Adrenal gland (tissue), 5 donors: ENCODE data around the gene GSTM4.

Experiments used
- POLR2A ChIP-seq, 2 donors: fragments of 450-650 bp; IDR thresholded peaks; one replicate each; pipeline ENCODE4 v1.6.1; 2017; ENCODE audit warnings: antibody characterized with exemption in 2 of 2, mild to moderate bottlenecking in 2 of 2, moderate library complexity in 1 of 2
- TF ChIP-seq, protein P1 (sequence below), 6 experiments: fragments of 450-650 bp in 4 of 6; fragments of 200-600 bp in 2 of 6; sonication (generic) in 1 of 6; IDR thresholded peaks; 1 replicate in 5 of 6; 2 replicates in 1 of 6; pipeline versions ENCODE4 v1.5.1 to v1.8.0; 2016 to 2021; ENCODE audit warnings: antibody characterized with exemption in 6 of 6, mild to moderate bottlenecking in 2 of 6, moderate library complexity in 1 of 6
- donor health status: DM: no; HTN: no; CAD: no.

DNA sequence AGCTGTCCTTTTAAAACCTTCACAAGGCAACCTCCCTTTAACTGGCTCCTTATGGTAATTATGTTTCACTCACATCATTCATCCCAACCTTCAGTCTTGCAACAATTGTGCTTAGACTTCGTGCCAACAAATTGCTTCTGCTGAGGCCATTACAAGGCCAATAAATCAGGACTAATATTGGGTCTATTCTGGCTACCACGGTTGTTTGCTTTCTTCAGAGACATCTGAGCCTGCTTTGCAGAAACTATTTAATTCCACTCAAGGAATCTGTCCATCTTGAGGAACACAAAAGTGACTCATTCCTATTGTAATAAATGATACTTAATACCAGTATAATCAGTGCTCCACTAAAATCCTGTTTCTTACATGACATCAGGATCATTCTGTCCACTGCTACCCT lies 2.6 kb upstream of the GSTM4 start:
- TF ChIP-seq, protein P1, sequence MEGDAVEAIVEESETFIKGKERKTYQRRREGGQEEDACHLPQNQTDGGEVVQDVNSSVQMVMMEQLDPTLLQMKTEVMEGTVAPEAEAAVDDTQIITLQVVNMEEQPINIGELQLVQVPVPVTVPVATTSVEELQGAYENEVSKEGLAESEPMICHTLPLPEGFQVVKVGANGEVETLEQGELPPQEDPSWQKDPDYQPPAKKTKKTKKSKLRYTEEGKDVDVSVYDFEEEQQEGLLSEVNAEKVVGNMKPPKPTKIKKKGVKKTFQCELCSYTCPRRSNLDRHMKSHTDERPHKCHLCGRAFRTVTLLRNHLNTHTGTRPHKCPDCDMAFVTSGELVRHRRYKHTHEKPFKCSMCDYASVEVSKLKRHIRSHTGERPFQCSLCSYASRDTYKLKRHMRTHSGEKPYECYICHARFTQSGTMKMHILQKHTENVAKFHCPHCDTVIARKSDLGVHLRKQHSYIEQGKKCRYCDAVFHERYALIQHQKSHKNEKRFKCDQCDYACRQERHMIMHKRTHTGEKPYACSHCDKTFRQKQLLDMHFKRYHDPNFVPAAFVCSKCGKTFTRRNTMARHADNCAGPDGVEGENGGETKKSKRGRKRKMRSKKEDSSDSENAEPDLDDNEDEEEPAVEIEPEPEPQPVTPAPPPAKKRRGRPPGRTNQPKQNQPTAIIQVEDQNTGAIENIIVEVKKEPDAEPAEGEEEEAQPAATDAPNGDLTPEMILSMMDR (IDR thresholded peaks at IDR 0.05) = no peak
- no peak for TF ChIP-seq POLR2A (IDR thresholded peaks at IDR 0.05)
